Liver (tissue), 9 donors: ENCODE data around the gene DGCR8. TPM values are rescaled to one million over a fixed set of nuclear protein-coding genes. Genes with fewer than 3 reads are reported as not detected.

Source experiments
- DNase-seq: peaks from one replicate; pipeline ENCODE4 v3.0.0-alpha.2; 2017; ENCODE audit warnings: low spot score
- H3K27ac ChIP-seq, 2 donors: one replicate each; pipeline ENCODE4 v1.7.0; 2013; ENCODE audit warnings: inconsistent platforms in 2 of 2, low read length in 2 of 2, control low read depth in 1 of 2, low read depth in 1 of 2, mild to moderate bottlenecking in 1 of 2
- H3K27me3 ChIP-seq, 4 donors: one replicate each; pipeline versions ENCODE4 v1.6.1 to v1.7.0; 2013; ENCODE audit warnings: low read length in 3 of 4, inconsistent platforms in 1 of 4, mild to moderate bottlenecking in 1 of 4, moderate library complexity in 1 of 4; ENCODE audit not compliant: control insufficient read depth in 4 of 4, insufficient read depth in 4 of 4
- H3K36me3 ChIP-seq, 4 donors: one replicate each; pipeline versions ENCODE4 v1.6.1 to v1.7.0; 2013; ENCODE audit warnings: low read length in 3 of 4, mild to moderate bottlenecking in 3 of 4, low read depth in 1 of 4, moderate library complexity in 1 of 4; ENCODE audit not compliant: control insufficient read depth in 4 of 4, insufficient read depth in 3 of 4
- H3K4me1 ChIP-seq, 4 donors: one replicate each; pipeline versions ENCODE4 v1.6.1 to v1.7.0; 2013; ENCODE audit warnings: low read length in 3 of 4, mild to moderate bottlenecking in 3 of 4, moderate library complexity in 1 of 4; ENCODE audit not compliant: control insufficient read depth in 4 of 4, insufficient read depth in 4 of 4
- H3K4me3 ChIP-seq, 3 donors: one replicate each; pipeline versions ENCODE4 v1.6.1 to v1.7.0; 2013; ENCODE audit warnings: low read length in 3 of 3, control low read depth in 1 of 3, low read depth in 1 of 3, mild to moderate bottlenecking in 1 of 3
- H3K9ac ChIP-seq, 2 donors: one replicate each; pipeline ENCODE4 v1.7.0; 2013; ENCODE audit warnings: low read length in 2 of 2, mild to moderate bottlenecking in 2 of 2, moderate library complexity in 2 of 2, control low read depth in 1 of 2, low read depth in 1 of 2
- H3K9me3 ChIP-seq, 4 donors: one replicate each; pipeline versions ENCODE4 v1.6.1 to v1.7.0; 2013; ENCODE audit warnings: low read length in 3 of 4; ENCODE audit not compliant: control insufficient read depth in 4 of 4
- EGR1 ChIP-seq, 2 donors: IDR thresholded peaks; 2 replicates each; pipeline ENCODE4 v1.6.1; 2016 to 2018; ENCODE audit warnings: antibody characterized with exemption in 2 of 2, low read depth in 2 of 2
- FOXA1 ChIP-seq: IDR thresholded peaks from 2 replicates; pipeline ENCODE4 v1.6.1; 2016; ENCODE audit warnings: antibody characterized with exemption
- FOXA2 ChIP-seq: IDR thresholded peaks from 2 replicates; pipeline ENCODE4 v1.6.1; 2016; ENCODE audit warnings: antibody characterized with exemption
- GABPA ChIP-seq, 2 donors: IDR thresholded peaks in 1 of 2; conservative IDR thresholded peaks in 1 of 2; 2 replicates each; pipeline ENCODE4 v1.6.1; 2016; ENCODE audit warnings: antibody characterized with exemption in 2 of 2, mild to moderate bottlenecking in 1 of 2, moderate library complexity in 1 of 2
- HNF4G ChIP-seq: IDR thresholded peaks from 2 replicates; pipeline ENCODE4 v1.6.1; 2016; ENCODE audit warnings: antibody characterized with exemption
- JUND ChIP-seq, 2 donors: IDR thresholded peaks; 2 replicates each; pipeline ENCODE4 v1.6.1; 2016; ENCODE audit warnings: antibody characterized with exemption in 2 of 2
- NR2F2 ChIP-seq: IDR thresholded peaks from 2 replicates; pipeline ENCODE4 v1.6.1; 2016; ENCODE audit warnings: antibody characterized with exemption
- RAD21 ChIP-seq, 2 donors: IDR thresholded peaks; 2 replicates each; pipeline ENCODE4 v1.6.1; 2016; ENCODE audit warnings: antibody characterized with exemption in 2 of 2, mild to moderate bottlenecking in 2 of 2
- RXRA ChIP-seq, 2 donors: IDR thresholded peaks; 2 replicates each; pipeline ENCODE4 v1.6.1; 2017 to 2018; ENCODE audit warnings: antibody characterized with exemption in 2 of 2, mild to moderate bottlenecking in 1 of 2
- TAF1 ChIP-seq: conservative IDR thresholded peaks from 2 replicates; pipeline ENCODE4 v1.6.1; 2016; ENCODE audit warnings: antibody characterized with exemption, mild to moderate bottlenecking
- YY1 ChIP-seq: IDR thresholded peaks from 2 replicates; pipeline ENCODE4 v1.6.1; 2016; ENCODE audit warnings: antibody characterized with exemption, mild to moderate bottlenecking
- WGBS: extraction: QIAGEN DNeasy Blood & Tissue Kit; methylation state at CpG from one replicate; pipeline ENCODE4 v1.1.7; 2013; 5-methylcytosine and 5-hydroxymethylcytosine counted together
- polyA plus RNA-seq, 2 donors: library from polyadenylated mRNA; stranded (reverse) in 1 of 2; unstranded in 1 of 2; fragments of 200-250 nt in 1 of 2; fragments of >200 nt in 1 of 2; fragmentation: Nextera tagmentation in 1 of 2; extraction: Ambion mirVana in 1 of 2; gene quantifications; one replicate each; pipeline versions ENCODE4 v1.2.1 to v1.2.3, GENCODE V29; 2013 to 2015
- total RNA-seq, 2 donors: library from RNA; depleted of rRNA; stranded (reverse); fragments of >200 nt; gene quantifications; one replicate each; pipeline ENCODE4 v1.2.3, GENCODE V29; 2014
- TF ChIP-seq, protein P1 (sequence below): IDR thresholded peaks from 2 replicates; pipeline ENCODE4 v1.6.1; 2016; ENCODE audit warnings: antibody characterized with exemption
- TF ChIP-seq, protein P2 (sequence below): IDR thresholded peaks from 2 replicates; pipeline ENCODE4 v1.6.1; 2016; ENCODE audit warnings: antibody characterized with exemption
- TF ChIP-seq, protein P3 (sequence below): IDR thresholded peaks from 2 replicates; pipeline ENCODE4 v1.6.1; 2016; ENCODE audit warnings: antibody characterized with exemption, mild to moderate bottlenecking
- TF ChIP-seq, protein P4 (sequence below): fragments of 150-350 bp; IDR thresholded peaks from 2 replicates; pipeline ENCODE4 v1.5.1; 2017; ENCODE audit warnings: improper control_type of control experiment, low read depth, low read length; ENCODE audit not compliant: missing input control
- TF ChIP-seq, protein P5 (sequence below): IDR thresholded peaks from 2 replicates; pipeline ENCODE4 v1.6.1; 2016; ENCODE audit warnings: antibody characterized with exemption
- donor health status: healthy.
- donor health status: healthy.
- donor health status: healthy.
- donor health status: healthy.
- donor health status: healthy.

DGCR8 gene
- total and polyA plus RNA-seq, 4 donors: 7.9 to 27.1 (median 15.8) TPM

DNA sequence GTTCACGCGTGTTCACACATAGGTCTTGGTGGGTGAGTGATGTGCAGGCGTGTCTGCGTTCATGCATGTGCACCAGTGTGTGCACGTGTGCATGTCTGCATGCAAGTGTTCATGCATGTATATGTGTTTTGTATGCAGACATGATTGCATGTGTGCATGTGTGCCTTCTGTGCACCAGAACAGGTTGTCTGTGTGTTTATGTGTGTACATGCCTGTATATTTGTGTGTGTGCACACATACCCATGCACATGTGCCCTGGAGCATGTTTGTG is 56.5 kb downstream of the DGCR8 start:
- Histone ChIP-seq H3K4me3 (no peak overlapping the region), H3K27ac (no peak overlapping the region), H3K36me3 (peaks cover 0 to 10% (median 0%) of the 10 kb centered on the region in 4 donors), H3K27me3 (no peaks in the 10 kb centered on the region), H3K4me1 (peaks cover 10 to 28% (median 20%) of the 10 kb centered on the region in 4 donors), H3K9me3 (no peaks in the 10 kb centered on the region), H3K9ac (no peak overlapping the region)
- no peak for DNase-seq
- whole genome bisulfite sequencing: 97% methylated on average over 5 of the region's 5 CpGs
- no peak for TF ChIP-seq TAF1
- TF ChIP-seq, protein P1, sequence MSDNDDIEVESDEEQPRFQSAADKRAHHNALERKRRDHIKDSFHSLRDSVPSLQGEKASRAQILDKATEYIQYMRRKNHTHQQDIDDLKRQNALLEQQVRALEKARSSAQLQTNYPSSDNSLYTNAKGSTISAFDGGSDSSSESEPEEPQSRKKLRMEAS: no peak
- no peak for TF ChIP-seq FOXA2
- no peak for TF ChIP-seq NR2F2

DNA sequence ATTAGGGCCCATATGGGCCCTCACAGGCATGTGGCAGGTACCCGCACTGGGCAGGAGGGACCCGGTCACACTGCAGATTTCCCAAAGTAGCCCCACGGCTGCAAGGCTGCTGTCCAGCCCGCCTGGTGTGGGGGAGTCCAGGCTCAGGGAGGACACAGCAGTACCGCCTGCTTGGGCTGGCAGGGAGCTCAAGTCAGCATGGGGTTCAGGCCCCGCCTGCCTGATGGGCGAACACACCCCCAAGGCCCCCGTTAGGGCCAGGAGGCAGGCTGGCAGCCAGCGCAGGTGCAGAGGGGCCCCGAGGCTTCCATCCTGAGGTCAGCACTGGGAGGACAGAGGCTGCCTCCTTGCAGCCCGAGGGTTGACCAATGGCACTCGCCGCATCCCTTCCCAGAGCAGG is 57.1 kb downstream of the DGCR8 start:
- H3K9ac ChIP-seq: no peak overlapping the region
- WGBS: 93% methylated on average over 13 of the region's 13 CpGs
- H3K4me1 ChIP-seq: peaks cover 10 to 28% (median 20%) of the 10 kb centered on the region in 4 donors

More for the DNA sequence above, 57.1 kb downstream of the DGCR8 start:
- no peak for DNase-seq
- Histone ChIP-seq H3K9me3 (no peaks in the 10 kb centered on the region), H3K4me3 (no peak overlapping the region), H3K27ac (no peak overlapping the region), H3K36me3 (peaks cover 0 to 10% (median 0%) of the 10 kb centered on the region in 4 donors), H3K27me3 (no peaks in the 10 kb centered on the region)
- TF ChIP-seq RAD21 (IDR thresholded peaks at IDR 0.05): no peak
- TF ChIP-seq, protein P2, sequence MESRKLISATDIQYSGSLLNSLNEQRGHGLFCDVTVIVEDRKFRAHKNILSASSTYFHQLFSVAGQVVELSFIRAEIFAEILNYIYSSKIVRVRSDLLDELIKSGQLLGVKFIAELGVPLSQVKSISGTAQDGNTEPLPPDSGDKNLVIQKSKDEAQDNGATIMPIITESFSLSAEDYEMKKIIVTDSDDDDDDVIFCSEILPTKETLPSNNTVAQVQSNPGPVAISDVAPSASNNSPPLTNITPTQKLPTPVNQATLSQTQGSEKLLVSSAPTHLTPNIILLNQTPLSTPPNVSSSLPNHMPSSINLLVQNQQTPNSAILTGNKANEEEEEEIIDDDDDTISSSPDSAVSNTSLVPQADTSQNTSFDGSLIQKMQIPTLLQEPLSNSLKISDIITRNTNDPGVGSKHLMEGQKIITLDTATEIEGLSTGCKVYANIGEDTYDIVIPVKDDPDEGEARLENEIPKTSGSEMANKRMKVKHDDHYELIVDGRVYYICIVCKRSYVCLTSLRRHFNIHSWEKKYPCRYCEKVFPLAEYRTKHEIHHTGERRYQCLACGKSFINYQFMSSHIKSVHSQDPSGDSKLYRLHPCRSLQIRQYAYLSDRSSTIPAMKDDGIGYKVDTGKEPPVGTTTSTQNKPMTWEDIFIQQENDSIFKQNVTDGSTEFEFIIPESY: no peak
- no peak for TF ChIP-seq NR2F2
- TF ChIP-seq, protein P3, sequence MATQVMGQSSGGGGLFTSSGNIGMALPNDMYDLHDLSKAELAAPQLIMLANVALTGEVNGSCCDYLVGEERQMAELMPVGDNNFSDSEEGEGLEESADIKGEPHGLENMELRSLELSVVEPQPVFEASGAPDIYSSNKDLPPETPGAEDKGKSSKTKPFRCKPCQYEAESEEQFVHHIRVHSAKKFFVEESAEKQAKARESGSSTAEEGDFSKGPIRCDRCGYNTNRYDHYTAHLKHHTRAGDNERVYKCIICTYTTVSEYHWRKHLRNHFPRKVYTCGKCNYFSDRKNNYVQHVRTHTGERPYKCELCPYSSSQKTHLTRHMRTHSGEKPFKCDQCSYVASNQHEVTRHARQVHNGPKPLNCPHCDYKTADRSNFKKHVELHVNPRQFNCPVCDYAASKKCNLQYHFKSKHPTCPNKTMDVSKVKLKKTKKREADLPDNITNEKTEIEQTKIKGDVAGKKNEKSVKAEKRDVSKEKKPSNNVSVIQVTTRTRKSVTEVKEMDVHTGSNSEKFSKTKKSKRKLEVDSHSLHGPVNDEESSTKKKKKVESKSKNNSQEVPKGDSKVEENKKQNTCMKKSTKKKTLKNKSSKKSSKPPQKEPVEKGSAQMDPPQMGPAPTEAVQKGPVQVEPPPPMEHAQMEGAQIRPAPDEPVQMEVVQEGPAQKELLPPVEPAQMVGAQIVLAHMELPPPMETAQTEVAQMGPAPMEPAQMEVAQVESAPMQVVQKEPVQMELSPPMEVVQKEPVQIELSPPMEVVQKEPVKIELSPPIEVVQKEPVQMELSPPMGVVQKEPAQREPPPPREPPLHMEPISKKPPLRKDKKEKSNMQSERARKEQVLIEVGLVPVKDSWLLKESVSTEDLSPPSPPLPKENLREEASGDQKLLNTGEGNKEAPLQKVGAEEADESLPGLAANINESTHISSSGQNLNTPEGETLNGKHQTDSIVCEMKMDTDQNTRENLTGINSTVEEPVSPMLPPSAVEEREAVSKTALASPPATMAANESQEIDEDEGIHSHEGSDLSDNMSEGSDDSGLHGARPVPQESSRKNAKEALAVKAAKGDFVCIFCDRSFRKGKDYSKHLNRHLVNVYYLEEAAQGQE: no peak
- TF ChIP-seq GABPA (IDR thresholded peaks at IDR 0.05 in 1 of 2, conservative IDR thresholded peaks at IDR 0.05 in 1 of 2): no peak
- TF ChIP-seq, protein P4, sequence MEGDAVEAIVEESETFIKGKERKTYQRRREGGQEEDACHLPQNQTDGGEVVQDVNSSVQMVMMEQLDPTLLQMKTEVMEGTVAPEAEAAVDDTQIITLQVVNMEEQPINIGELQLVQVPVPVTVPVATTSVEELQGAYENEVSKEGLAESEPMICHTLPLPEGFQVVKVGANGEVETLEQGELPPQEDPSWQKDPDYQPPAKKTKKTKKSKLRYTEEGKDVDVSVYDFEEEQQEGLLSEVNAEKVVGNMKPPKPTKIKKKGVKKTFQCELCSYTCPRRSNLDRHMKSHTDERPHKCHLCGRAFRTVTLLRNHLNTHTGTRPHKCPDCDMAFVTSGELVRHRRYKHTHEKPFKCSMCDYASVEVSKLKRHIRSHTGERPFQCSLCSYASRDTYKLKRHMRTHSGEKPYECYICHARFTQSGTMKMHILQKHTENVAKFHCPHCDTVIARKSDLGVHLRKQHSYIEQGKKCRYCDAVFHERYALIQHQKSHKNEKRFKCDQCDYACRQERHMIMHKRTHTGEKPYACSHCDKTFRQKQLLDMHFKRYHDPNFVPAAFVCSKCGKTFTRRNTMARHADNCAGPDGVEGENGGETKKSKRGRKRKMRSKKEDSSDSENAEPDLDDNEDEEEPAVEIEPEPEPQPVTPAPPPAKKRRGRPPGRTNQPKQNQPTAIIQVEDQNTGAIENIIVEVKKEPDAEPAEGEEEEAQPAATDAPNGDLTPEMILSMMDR: no peak
- no peak for TF ChIP-seq HNF4G
- TF ChIP-seq, protein P5, sequence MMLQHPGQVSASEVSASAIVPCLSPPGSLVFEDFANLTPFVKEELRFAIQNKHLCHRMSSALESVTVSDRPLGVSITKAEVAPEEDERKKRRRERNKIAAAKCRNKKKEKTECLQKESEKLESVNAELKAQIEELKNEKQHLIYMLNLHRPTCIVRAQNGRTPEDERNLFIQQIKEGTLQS: no peak
- TF ChIP-seq RXRA (IDR thresholded peaks at IDR 0.05): no peak
- TF ChIP-seq FOXA1: no peak
- TF ChIP-seq EGR1 (IDR thresholded peaks at IDR 0.05; ENCODE audit: low read depth in 2 of 2): no peak
- no peak for TF ChIP-seq YY1
- no peak for TF ChIP-seq JUND (IDR thresholded peaks at IDR 0.05)
